Sigmoid colon (tissue), 4 donors: ENCODE data around the gene SPRR4.

Source experiments
- EP300 ChIP-seq, 4 donors: sonication (generic); formaldehyde crosslinking; IDR thresholded peaks; one replicate each; pipeline ENCODE4 v1.6.1; 2017; ENCODE audit warnings: antibody characterized with exemption in 4 of 4
- POLR2A ChIP-seq, 2 donors: fragments of 450-650 bp; IDR thresholded peaks; one replicate each; pipeline ENCODE4 v1.6.1; 2016; ENCODE audit warnings: antibody characterized with exemption in 2 of 2, mild to moderate bottlenecking in 2 of 2, moderate library complexity in 2 of 2
- POLR2AphosphoS5 ChIP-seq, 4 donors: sonication (generic); formaldehyde crosslinking; IDR thresholded peaks; one replicate each; pipeline ENCODE4 v1.6.1; 2017; ENCODE audit warnings: antibody characterized with exemption in 4 of 4
- TF ChIP-seq, protein P1 (sequence below), 4 experiments: fragments of 450-650 bp in 3 of 4; fragments of 200-600 bp in 1 of 4; IDR thresholded peaks; one replicate each; pipeline ENCODE4 v1.5.1; 2016 to 2019; ENCODE audit warnings: antibody characterized with exemption in 4 of 4, mild to moderate bottlenecking in 3 of 4, moderate library complexity in 2 of 4

GRCh38 chr1:152961226-152961891, 9.1 kb upstream of the SPRR4 start:
- TF ChIP-seq, protein P1, sequence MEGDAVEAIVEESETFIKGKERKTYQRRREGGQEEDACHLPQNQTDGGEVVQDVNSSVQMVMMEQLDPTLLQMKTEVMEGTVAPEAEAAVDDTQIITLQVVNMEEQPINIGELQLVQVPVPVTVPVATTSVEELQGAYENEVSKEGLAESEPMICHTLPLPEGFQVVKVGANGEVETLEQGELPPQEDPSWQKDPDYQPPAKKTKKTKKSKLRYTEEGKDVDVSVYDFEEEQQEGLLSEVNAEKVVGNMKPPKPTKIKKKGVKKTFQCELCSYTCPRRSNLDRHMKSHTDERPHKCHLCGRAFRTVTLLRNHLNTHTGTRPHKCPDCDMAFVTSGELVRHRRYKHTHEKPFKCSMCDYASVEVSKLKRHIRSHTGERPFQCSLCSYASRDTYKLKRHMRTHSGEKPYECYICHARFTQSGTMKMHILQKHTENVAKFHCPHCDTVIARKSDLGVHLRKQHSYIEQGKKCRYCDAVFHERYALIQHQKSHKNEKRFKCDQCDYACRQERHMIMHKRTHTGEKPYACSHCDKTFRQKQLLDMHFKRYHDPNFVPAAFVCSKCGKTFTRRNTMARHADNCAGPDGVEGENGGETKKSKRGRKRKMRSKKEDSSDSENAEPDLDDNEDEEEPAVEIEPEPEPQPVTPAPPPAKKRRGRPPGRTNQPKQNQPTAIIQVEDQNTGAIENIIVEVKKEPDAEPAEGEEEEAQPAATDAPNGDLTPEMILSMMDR (IDR thresholded peaks at IDR 0.05): no peak
- no peak for TF ChIP-seq POLR2AphosphoS5 (IDR thresholded peaks at IDR 0.05)
- TF ChIP-seq POLR2A (IDR thresholded peaks at IDR 0.05): no peak
- TF ChIP-seq EP300 (IDR thresholded peaks at IDR 0.05): no peak
